ENCODE data around the gene MAPK6.
A peak's percentile ranks its signal among the peaks of the same experiment; 100 is the strongest.

MAPK6 gene

GRCh38 chr15:52106641-52107040 lies 87.6 kb downstream of the MAPK6 start:
- Histone ChIP-seq H3K4ac (ENCODE audit: low read length) (no peak overlapping the region), H3K9ac (ENCODE audit: low read depth, low read length, poor library complexity) (no peak overlapping the region), H3K27ac (replicated peaks; ENCODE audit: low read length) (no peak overlapping the region), H4K91ac (ENCODE audit: low read depth, low read length, poor library complexity) (no peak overlapping the region), H2AFZ (ENCODE audit: low read length) (no peak overlapping the region), H2BK120ac (ENCODE audit: low read depth, low read length) (no peak overlapping the region), H3K9me3 (replicated peaks in 1 of 2; ENCODE audit: control insufficient read depth in 2 of 2, insufficient read depth in 1 of 2, low read depth in 1 of 2, low read length in 2 of 2) (no peaks in the 10 kb centered on the region), H3K23ac (ENCODE audit: low read depth, low read length, poor library complexity) (no peak overlapping the region), H2BK5ac (ENCODE audit: low read length) (no peak overlapping the region), H2BK15ac (ENCODE audit: low read length) (no peak overlapping the region), H3K27me3 (ENCODE audit: control insufficient read depth in 3 of 3, insufficient read depth in 3 of 3, low read depth in 1 of 3, low read length in 3 of 3) (no peaks in the 10 kb centered on the region), H2BK12ac (ENCODE audit: low read length) (no peak overlapping the region), H3K79me1 (ENCODE audit: low read depth, low read length) (no peaks in the 10 kb centered on the region), H4K8ac (ENCODE audit: low read depth, low read length) (no peak overlapping the region), H3K4me3 (ENCODE audit: low read length in 2 of 2) (no peak overlapping the region), H3K14ac (ENCODE audit: low read length) (no peak overlapping the region), H3K4me1 (ENCODE audit: control insufficient read depth in 2 of 2, insufficient read depth in 1 of 2, low read depth in 1 of 2, low read length in 2 of 2) (no peaks in the 10 kb centered on the region), H3K18ac (ENCODE audit: low read length) (no peak overlapping the region), H3K36me3 (replicated peaks in 1 of 2; ENCODE audit: control insufficient read depth in 2 of 2, insufficient read depth in 2 of 2, low read length in 2 of 2) (no peaks in the 10 kb centered on the region), H2AK5ac (ENCODE audit: low read depth, low read length) (no peak overlapping the region), H3K4me2 (ENCODE audit: insufficient read depth, low read length, poor library complexity, severe bottlenecking) (no peak overlapping the region)
- DNase-seq (ENCODE audit: low spot score) = no peak
- WGBS, 2 donors (ENCODE audit: extremely low coverage in 2 of 2, insufficient read length in 2 of 2, insufficient replicate concordance in 1 of 2) = no CpG with 5 or more reads among the region's 6 CpGs

DNA sequence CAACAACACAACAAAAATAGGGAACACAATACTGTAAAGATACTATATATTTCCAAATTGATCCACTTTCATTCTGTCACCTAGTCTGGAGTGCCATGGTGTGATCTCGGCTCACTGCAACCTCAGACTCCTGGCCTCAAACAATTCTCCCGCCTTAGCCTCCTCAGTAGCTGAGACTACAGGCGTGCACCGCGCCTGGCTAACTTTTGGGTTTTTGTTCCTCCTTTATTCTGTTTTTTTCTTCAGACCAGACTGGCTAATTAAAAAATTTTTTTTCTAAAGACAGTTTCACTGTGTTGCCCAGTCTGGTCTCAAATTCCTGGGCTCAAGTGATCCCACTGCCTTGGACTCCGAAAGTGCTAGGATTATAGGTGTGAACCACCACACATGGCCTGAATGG lies 88.2 kb downstream of the MAPK6 start:
- WGBS, 2 donors (ENCODE audit: extremely low coverage in 2 of 2, insufficient read length in 2 of 2, insufficient replicate concordance in 1 of 2) = no CpG with 5 or more reads among the region's 6 CpGs
- H2AK5ac ChIP-seq (ENCODE audit: low read depth, low read length) = no peak overlapping the region
- H3K4me1 ChIP-seq (ENCODE audit: control insufficient read depth in 2 of 2, insufficient read depth in 1 of 2, low read depth in 1 of 2, low read length in 2 of 2) = no peaks in the 10 kb centered on the region
- no peak overlapping the region for H3K4me2 ChIP-seq (ENCODE audit: insufficient read depth, low read length, poor library complexity, severe bottlenecking)
- H3K36me3 ChIP-seq (replicated peaks in 1 of 2; ENCODE audit: control insufficient read depth in 2 of 2, insufficient read depth in 2 of 2, low read length in 2 of 2) = no peaks in the 10 kb centered on the region
- no peak for DNase-seq (ENCODE audit: low spot score)
- no peak overlapping the region for H4K91ac ChIP-seq (ENCODE audit: low read depth, low read length, poor library complexity)
- H2BK12ac ChIP-seq (ENCODE audit: low read length) = no peak overlapping the region
- H2BK120ac ChIP-seq (ENCODE audit: low read depth, low read length) = no peak overlapping the region
- H3K79me1 ChIP-seq (ENCODE audit: low read depth, low read length) = no peaks in the 10 kb centered on the region
- H2BK15ac ChIP-seq (ENCODE audit: low read length) = no peak overlapping the region
- H3K27ac ChIP-seq (replicated peaks; ENCODE audit: low read length) = no peak overlapping the region
- H3K9me3 ChIP-seq (replicated peaks in 1 of 2; ENCODE audit: control insufficient read depth in 2 of 2, insufficient read depth in 1 of 2, low read depth in 1 of 2, low read length in 2 of 2) = no peaks in the 10 kb centered on the region
- no peak overlapping the region for H2AFZ ChIP-seq (ENCODE audit: low read length)
- H3K18ac ChIP-seq (ENCODE audit: low read length) = no peak overlapping the region
- no peak overlapping the region for H4K8ac ChIP-seq (ENCODE audit: low read depth, low read length)
- H3K14ac ChIP-seq (ENCODE audit: low read length) = no peak overlapping the region
- no peak overlapping the region for H3K4me3 ChIP-seq (ENCODE audit: low read length in 2 of 2)
- H3K9ac ChIP-seq (ENCODE audit: low read depth, low read length, poor library complexity) = no peak overlapping the region
- no peaks in the 10 kb centered on the region for H3K27me3 ChIP-seq (ENCODE audit: control insufficient read depth in 3 of 3, insufficient read depth in 3 of 3, low read depth in 1 of 3, low read length in 3 of 3)
- H2BK5ac ChIP-seq (ENCODE audit: low read length) = no peak overlapping the region
- no peak overlapping the region for H3K4ac ChIP-seq (ENCODE audit: low read length)
- H3K23ac ChIP-seq (ENCODE audit: low read depth, low read length, poor library complexity) = no peak overlapping the region

DNA sequence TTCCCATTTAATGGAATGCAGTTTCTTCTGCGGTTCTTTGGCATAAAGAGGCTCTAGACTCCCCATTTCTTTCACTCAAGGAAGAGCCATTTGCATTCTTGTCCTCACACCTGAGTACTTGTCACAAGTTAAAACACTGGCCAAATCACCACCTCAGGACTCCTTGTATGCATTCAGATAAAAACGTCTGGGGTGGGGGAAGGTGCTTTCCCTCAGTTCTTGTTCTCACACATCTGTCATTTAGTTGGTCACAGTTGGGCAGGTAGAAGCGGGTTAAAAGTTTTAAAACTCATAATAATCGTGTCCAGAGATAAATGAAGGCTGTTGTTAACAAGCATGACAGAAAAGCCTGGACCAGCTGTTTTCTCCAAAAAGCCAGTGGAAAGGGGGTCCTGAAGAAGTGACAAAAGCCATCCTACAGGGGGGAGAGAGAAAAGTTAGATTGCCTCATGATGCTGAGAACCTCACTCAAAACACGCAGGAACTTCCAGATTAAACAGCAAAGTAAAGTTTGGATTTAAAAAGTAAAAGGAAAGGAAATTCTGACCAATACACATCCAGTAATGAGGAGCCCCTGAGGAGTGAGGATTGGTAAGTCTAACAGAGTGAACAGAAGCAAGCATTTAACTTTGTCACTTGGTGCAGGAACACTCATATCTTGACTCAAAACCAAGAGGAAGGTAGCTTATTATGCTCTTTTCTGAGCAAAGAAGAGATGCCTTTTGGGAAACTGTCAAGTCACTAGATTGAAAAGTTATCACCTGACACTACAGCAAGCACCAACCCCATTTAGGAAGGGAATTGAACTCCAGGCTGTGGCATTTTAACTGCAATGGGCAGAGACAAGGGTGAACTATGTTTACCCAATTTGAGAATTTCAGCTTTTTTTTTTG lies 90.8 kb downstream of the MAPK6 start:
- H2BK120ac ChIP-seq (ENCODE audit: low read depth, low read length) = no peak overlapping the region
- H2BK5ac ChIP-seq (ENCODE audit: low read length) = no peak overlapping the region
- no peak overlapping the region for H3K9ac ChIP-seq (ENCODE audit: low read depth, low read length, poor library complexity)
- no peaks in the 10 kb centered on the region for H3K9me3 ChIP-seq (replicated peaks in 1 of 2; ENCODE audit: control insufficient read depth in 2 of 2, insufficient read depth in 1 of 2, low read depth in 1 of 2, low read length in 2 of 2)
- no peak overlapping the region for H2BK12ac ChIP-seq (ENCODE audit: low read length)
- H2AFZ ChIP-seq (ENCODE audit: low read length) = no peak overlapping the region
- H2AK5ac ChIP-seq (ENCODE audit: low read depth, low read length) = no peak overlapping the region
- H3K4me2 ChIP-seq (ENCODE audit: insufficient read depth, low read length, poor library complexity, severe bottlenecking) = no peak overlapping the region
- no peak overlapping the region for H3K14ac ChIP-seq (ENCODE audit: low read length)
- no peak overlapping the region for H4K8ac ChIP-seq (ENCODE audit: low read depth, low read length)
- no peaks in the 10 kb centered on the region for H3K27me3 ChIP-seq (ENCODE audit: control insufficient read depth in 3 of 3, insufficient read depth in 3 of 3, low read depth in 1 of 3, low read length in 3 of 3)
- no peak overlapping the region for H3K4me3 ChIP-seq (ENCODE audit: low read length in 2 of 2)
- H3K27ac ChIP-seq (replicated peaks; ENCODE audit: low read length) = no peak overlapping the region
- no peak for DNase-seq (ENCODE audit: low spot score)
- no peak overlapping the region for H3K23ac ChIP-seq (ENCODE audit: low read depth, low read length, poor library complexity)
- H3K18ac ChIP-seq (ENCODE audit: low read length) = no peak overlapping the region
- no peaks in the 10 kb centered on the region for H3K79me1 ChIP-seq (ENCODE audit: low read depth, low read length)
- H2BK15ac ChIP-seq (ENCODE audit: low read length) = no peak overlapping the region
- H3K4ac ChIP-seq (ENCODE audit: low read length) = no peak overlapping the region
- H3K36me3 ChIP-seq (replicated peaks in 1 of 2; ENCODE audit: control insufficient read depth in 2 of 2, insufficient read depth in 2 of 2, low read length in 2 of 2) = no peaks in the 10 kb centered on the region
- no peak overlapping the region for H4K91ac ChIP-seq (ENCODE audit: low read depth, low read length, poor library complexity)
- no peaks in the 10 kb centered on the region for H3K4me1 ChIP-seq (ENCODE audit: control insufficient read depth in 2 of 2, insufficient read depth in 1 of 2, low read depth in 1 of 2, low read length in 2 of 2)
- no CpG with 5 or more reads among the region's 5 CpGs for WGBS, 2 donors (ENCODE audit: extremely low coverage in 2 of 2, insufficient read length in 2 of 2, insufficient replicate concordance in 1 of 2)

DNA sequence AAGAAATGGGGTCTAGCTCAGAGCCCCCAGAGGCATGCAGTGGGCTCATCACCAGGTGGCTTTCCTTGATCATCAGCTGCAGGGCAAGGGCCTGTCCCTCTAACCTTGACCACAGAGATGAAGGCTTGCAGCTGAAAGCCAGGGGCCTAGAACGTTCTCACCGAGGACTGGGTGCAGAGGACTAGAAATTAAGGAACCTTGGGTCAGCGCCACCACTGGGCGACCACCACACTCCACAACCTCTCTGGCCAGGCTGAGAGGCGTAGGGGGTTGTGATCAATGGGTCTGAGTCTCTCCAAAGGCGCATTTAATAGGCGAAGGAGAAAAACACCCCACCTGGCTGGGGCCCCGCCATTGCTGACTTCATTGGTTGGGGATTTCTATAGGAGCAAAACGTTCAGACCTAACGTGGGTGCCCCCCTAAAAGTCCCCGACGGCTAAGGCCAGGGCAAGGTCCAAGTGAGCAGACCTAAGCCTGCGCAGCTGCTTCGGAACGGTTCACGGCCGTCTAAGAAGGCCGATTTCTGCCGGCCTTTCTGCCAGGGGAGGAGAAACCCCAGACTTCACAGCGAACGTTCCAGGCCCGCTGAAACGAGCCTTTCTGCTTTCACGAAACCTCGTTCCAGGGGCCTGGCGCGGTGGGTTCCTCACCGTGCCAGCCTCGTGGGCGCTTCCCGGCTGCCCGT lies 92.6 kb downstream of the MAPK6 start:
- Histone ChIP-seq H3K4ac (ENCODE audit: low read length) (no peak overlapping the region), H2BK12ac (ENCODE audit: low read length) (no peak overlapping the region), H3K4me2 (ENCODE audit: insufficient read depth, low read length, poor library complexity, severe bottlenecking) (no peak overlapping the region), H2BK5ac (ENCODE audit: low read length) (no peak overlapping the region), H3K9me3 (replicated peaks in 1 of 2; ENCODE audit: control insufficient read depth in 2 of 2, insufficient read depth in 1 of 2, low read depth in 1 of 2, low read length in 2 of 2) (no peaks in the 10 kb centered on the region), H3K14ac (ENCODE audit: low read length) (no peak overlapping the region), H2BK15ac (ENCODE audit: low read length) (no peak overlapping the region), H3K4me3 (ENCODE audit: low read length in 2 of 2) (no peak overlapping the region), H3K4me1 (ENCODE audit: control insufficient read depth in 2 of 2, insufficient read depth in 1 of 2, low read depth in 1 of 2, low read length in 2 of 2) (no peaks in the 10 kb centered on the region), H3K18ac (ENCODE audit: low read length) (no peak overlapping the region), H4K91ac (ENCODE audit: low read depth, low read length, poor library complexity) (no peak overlapping the region), H4K8ac (ENCODE audit: low read depth, low read length) (no peak overlapping the region), H3K23ac (ENCODE audit: low read depth, low read length, poor library complexity) (no peak overlapping the region), H3K27me3 (ENCODE audit: control insufficient read depth in 3 of 3, insufficient read depth in 3 of 3, low read depth in 1 of 3, low read length in 3 of 3) (no peaks in the 10 kb centered on the region), H3K36me3 (replicated peaks in 1 of 2; ENCODE audit: control insufficient read depth in 2 of 2, insufficient read depth in 2 of 2, low read length in 2 of 2) (no peaks in the 10 kb centered on the region), H2AFZ (ENCODE audit: low read length) (no peak overlapping the region), H3K9ac (ENCODE audit: low read depth, low read length, poor library complexity) (no peak overlapping the region), H2BK120ac (ENCODE audit: low read depth, low read length) (no peak overlapping the region), H2AK5ac (ENCODE audit: low read depth, low read length) (peak overlapping the region; percentile 19), H3K27ac (replicated peaks; ENCODE audit: low read length) (no peak overlapping the region), H3K79me1 (ENCODE audit: low read depth, low read length) (no peaks in the 10 kb centered on the region)
- no peak for DNase-seq (ENCODE audit: low spot score)
- no CpG with 5 or more reads among the region's 32 CpGs for WGBS, 2 donors (ENCODE audit: extremely low coverage in 2 of 2, insufficient read length in 2 of 2, insufficient replicate concordance in 1 of 2)

Measured in neuronal stem cell (in vitro differentiated cells).